H9 (cell line): ENCODE measurements around the gene CLCNKB. TPM values are rescaled to one million over a fixed set of nuclear protein-coding genes. Genes with fewer than 3 reads are reported as not detected.

ENCODE experiments used
- DNase-seq: peaks from one replicate; pipeline ENCODE4 v3.0.0-alpha.2; 2017
- H2AFZ ChIP-seq: one replicate; pipeline ENCODE4 v1.6.1; 2013; ENCODE audit warnings: mild to moderate bottlenecking, low read length, control low read depth, moderate library complexity
- H2AK5ac ChIP-seq: 2 replicates; pipeline ENCODE4 v1.6.1; 2013; ENCODE audit warnings: low read length, control low read depth, mixed read lengths; ENCODE audit not compliant: insufficient read length
- H2BK120ac ChIP-seq: one replicate; pipeline ENCODE4 v1.6.1; 2013; ENCODE audit warnings: low read depth, mild to moderate bottlenecking, low read length, control low read depth, inconsistent platforms; ENCODE audit not compliant: poor library complexity, severe bottlenecking
- H2BK12ac ChIP-seq: 2 replicates; pipeline ENCODE4 v1.6.1; 2013; ENCODE audit warnings: low read length, control low read depth, mixed read lengths, low read depth; ENCODE audit not compliant: insufficient read length
- H2BK15ac ChIP-seq: 2 replicates; pipeline ENCODE4 v1.6.1; 2013; ENCODE audit warnings: low read depth, low read length, control low read depth
- H2BK20ac ChIP-seq: one replicate; pipeline ENCODE4 v1.6.1; 2013; ENCODE audit warnings: low read depth, mild to moderate bottlenecking, low read length, control low read depth, inconsistent platforms; ENCODE audit not compliant: poor library complexity, severe bottlenecking
- H2BK5ac ChIP-seq: 2 replicates; pipeline ENCODE4 v1.6.1; 2013; ENCODE audit warnings: low read length, control low read depth, mixed read lengths; ENCODE audit not compliant: insufficient read length
- H3K14ac ChIP-seq: 2 replicates; pipeline ENCODE4 v1.6.1; 2013; ENCODE audit warnings: low read length, control low read depth; ENCODE audit not compliant: insufficient read depth
- H3K18ac ChIP-seq: 2 replicates; pipeline ENCODE4 v1.6.1; 2013; ENCODE audit warnings: low read depth, mild to moderate bottlenecking, mixed read lengths, low read length, control low read depth; ENCODE audit not compliant: insufficient read length
- H3K23ac ChIP-seq: 2 replicates; pipeline ENCODE4 v1.6.1; 2013; ENCODE audit warnings: low read length, control low read depth, mixed read lengths, low read depth; ENCODE audit not compliant: insufficient read length
- H3K23me2 ChIP-seq: 2 replicates; pipeline ENCODE4 v1.6.1; 2013; ENCODE audit warnings: low read depth, mild to moderate bottlenecking, mixed read lengths, low read length, control low read depth; ENCODE audit not compliant: insufficient read length, poor library complexity, severe bottlenecking
- H3K27ac ChIP-seq: 2 replicates; pipeline ENCODE4 v1.5.1; 2013; ENCODE audit warnings: low read length, control low read depth, mixed read lengths, low read depth; ENCODE audit not compliant: insufficient read length
- H3K27me3 ChIP-seq: 2 replicates; pipeline ENCODE4 v1.6.1; 2013; ENCODE audit warnings: low read length, control low read depth, inconsistent platforms; ENCODE audit not compliant: insufficient read depth
- H3K4ac ChIP-seq: 2 replicates; pipeline ENCODE4 v1.6.1; 2013; ENCODE audit warnings: low read depth, mild to moderate bottlenecking, control low read depth, inconsistent platforms, low read length, moderate library complexity
- H3K4me1 ChIP-seq: 2 replicates; pipeline ENCODE4 v1.6.1; 2013; ENCODE audit warnings: low read length, control low read depth, inconsistent platforms; ENCODE audit not compliant: insufficient read depth
- H3K4me2 ChIP-seq: 2 replicates; pipeline ENCODE4 v1.6.1; 2013; ENCODE audit warnings: low read length, control low read depth, mixed read lengths; ENCODE audit not compliant: insufficient read length, insufficient read depth
- H3K56ac ChIP-seq: 2 replicates; pipeline ENCODE4 v1.6.1; 2013; ENCODE audit warnings: low read depth, mild to moderate bottlenecking, mixed read lengths, low read length, control low read depth; ENCODE audit not compliant: insufficient read length
- H3K79me1 ChIP-seq: 2 replicates; pipeline ENCODE4 v1.6.1; 2013; ENCODE audit warnings: low read depth, mild to moderate bottlenecking, moderate library complexity, low read length, control low read depth, inconsistent platforms; ENCODE audit not compliant: insufficient read depth, poor library complexity, severe bottlenecking
- H3K79me2 ChIP-seq: 2 replicates; pipeline ENCODE4 v1.6.1; 2013; ENCODE audit warnings: low read length, control low read depth, inconsistent platforms; ENCODE audit not compliant: insufficient read depth
- H3K9ac ChIP-seq: 2 replicates; pipeline ENCODE4 v1.6.1; 2013; ENCODE audit warnings: low read length, control low read depth, mixed read lengths; ENCODE audit not compliant: insufficient read length; ENCODE audit errors: extremely low read depth
- H3K9me3 ChIP-seq: one replicate; pipeline ENCODE4 v1.6.1; 2013; ENCODE audit warnings: low read depth, low read length, inconsistent platforms; ENCODE audit not compliant: control insufficient read depth
- H3T11ph ChIP-seq: one replicate; pipeline ENCODE4 v1.6.1; 2013; ENCODE audit warnings: mild to moderate bottlenecking, low read length, control low read depth, inconsistent platforms
- H4K20me1 ChIP-seq: one replicate; pipeline ENCODE4 v1.6.1; 2013; ENCODE audit not compliant: control insufficient read depth, insufficient read length, insufficient read depth
- H4K5ac ChIP-seq: 2 replicates; pipeline ENCODE4 v1.6.1; 2013; ENCODE audit warnings: low read depth, mild to moderate bottlenecking, mixed read lengths, low read length, control low read depth; ENCODE audit not compliant: insufficient read length
- H4K8ac ChIP-seq: replicated peaks from 2 replicates; pipeline ENCODE4 v1.6.1; 2013; ENCODE audit warnings: low read length, control low read depth, mixed read lengths, low read depth; ENCODE audit not compliant: insufficient read length
- H4K91ac ChIP-seq: 2 replicates; pipeline ENCODE4 v1.6.1; 2013; ENCODE audit warnings: low read depth, mild to moderate bottlenecking, moderate library complexity, mixed read lengths, low read length, control low read depth; ENCODE audit not compliant: insufficient read length
- H3K27ac Mint-ChIP-seq, 3 experiments: 2 replicates in 2 of 3; 3 replicates in 1 of 3; pipeline ENCODE4 v1.8.0; 2020 to 2021; ENCODE audit warnings: mixed read lengths in 3 of 3, mild to moderate bottlenecking in 1 of 3, moderate library complexity in 1 of 3
- H3K27me3 Mint-ChIP-seq: 2 replicates; pipeline ENCODE4 v1.8.0; 2021; ENCODE audit warnings: low read depth, mild to moderate bottlenecking, moderate library complexity, mixed read lengths
- H3K36me3 Mint-ChIP-seq, 3 experiments: 2 replicates in 2 of 3; 3 replicates in 1 of 3; pipeline ENCODE4 v1.8.0; 2020 to 2021; ENCODE audit warnings: low read depth in 3 of 3, mixed read lengths in 3 of 3; ENCODE audit not compliant: insufficient read depth in 1 of 3
- H3K4me1 Mint-ChIP-seq, 2 experiments: 2 replicates each; pipeline ENCODE4 v1.8.0; 2020; ENCODE audit warnings: mixed read lengths in 2 of 2
- H3K4me3 Mint-ChIP-seq, 2 experiments: 2 replicates in 1 of 2; 3 replicates in 1 of 2; pipeline ENCODE4 v1.8.0; 2020 to 2021; ENCODE audit warnings: mild to moderate bottlenecking in 2 of 2, mixed read lengths in 2 of 2, moderate library complexity in 1 of 2
- H3K9me3 Mint-ChIP-seq, 2 experiments: 2 replicates in 1 of 2; 3 replicates in 1 of 2; pipeline ENCODE4 v1.8.0; 2020; ENCODE audit warnings: mild to moderate bottlenecking in 2 of 2, mixed read lengths in 2 of 2, moderate library complexity in 1 of 2
- WGBS: extraction: QIAGEN DNeasy Blood & Tissue Kit; methylation state at CpG from one replicate; pipeline ENCODE4 v1.1.7; 2013; ENCODE audit warnings: missing lambda C conversion rate, low lambda C conversion rate, mixed read lengths; ENCODE audit not compliant: insufficient read length; ENCODE audit errors: extremely low coverage; 5-methylcytosine and 5-hydroxymethylcytosine counted together
- total RNA-seq: library from RNA; stranded (reverse); gene quantifications from 2 replicates; pipeline ENCODE4 v1.2.1, GENCODE V29; 2021
- TF ChIP-seq, protein P1 (sequence below): fragments of 200-600 bp; sonication (generic); conservative IDR thresholded peaks from 3 replicates; pipeline ENCODE4 v1.8.0; 2021; ENCODE audit warnings: antibody characterized with exemption, mild to moderate bottlenecking

CLCNKB gene
- total RNA-seq, 1 experiment from 2014 or later = 1.7 TPM

GRCh38 chr1:16013908-16014258, 29.7 kb upstream of the CLCNKB start:
- Mint-ChIP-seq H3K4me1 (peaks cover 24 to 52% of the 10 kb centered on the region in 2 experiments), H3K27ac (peak overlapping the region in 1 of 3 experiments; percentile 83; a peak in 1 of 7 replicates), H3K36me3 (no peaks in the 10 kb centered on the region), H3K27me3 (peaks cover 2% of the 10 kb centered on the region), H3K4me3 (peak overlapping the region in 1 of 2 experiments; percentile 73; a peak in 2 of 5 replicates), H3K9me3 (no peaks in the 10 kb centered on the region)
- H3K4ac ChIP-seq = no peak overlapping the region
- no CpG with 5 or more reads among the region's 4 CpGs for WGBS
- no peak overlapping the region for H2BK120ac ChIP-seq
- no peak overlapping the region for H3K18ac ChIP-seq
- H4K8ac ChIP-seq = no peak overlapping the region
- no peak overlapping the region for H4K91ac ChIP-seq
- DNase-seq = no peak
- H3K4me1 ChIP-seq = peaks cover 8% of the 10 kb centered on the region; the same call in 1 of the 2 replicates
- no peak overlapping the region for H3K56ac ChIP-seq
- no peak overlapping the region for H3T11ph ChIP-seq
- H4K5ac ChIP-seq = no peak overlapping the region
- no peaks in the 10 kb centered on the region for H3K9me3 ChIP-seq
- H2AK5ac ChIP-seq = no peak overlapping the region
- H3K79me1 ChIP-seq = no peaks in the 10 kb centered on the region
- no peak overlapping the region for H3K9ac ChIP-seq
- no peaks in the 10 kb centered on the region for H3K27me3 ChIP-seq
- no peaks in the 10 kb centered on the region for H3K23me2 ChIP-seq
- no peak overlapping the region for H2AFZ ChIP-seq
- no peak overlapping the region for H3K23ac ChIP-seq
- no peak overlapping the region for H2BK15ac ChIP-seq
- H3K4me2 ChIP-seq = peak overlapping the region; percentile 31
- no peak overlapping the region for H2BK12ac ChIP-seq
- no peaks in the 10 kb centered on the region for H3K79me2 ChIP-seq
- no peak overlapping the region for H2BK5ac ChIP-seq
- H3K14ac ChIP-seq = 0 out of 2 replicates have a peak overlapping the region, but pooled peaks have one; percentile 42
- no peaks in the 10 kb centered on the region for H4K20me1 ChIP-seq
- H3K27ac ChIP-seq = no peak overlapping the region
- H2BK20ac ChIP-seq = no peak overlapping the region
- TF ChIP-seq, protein P1, sequence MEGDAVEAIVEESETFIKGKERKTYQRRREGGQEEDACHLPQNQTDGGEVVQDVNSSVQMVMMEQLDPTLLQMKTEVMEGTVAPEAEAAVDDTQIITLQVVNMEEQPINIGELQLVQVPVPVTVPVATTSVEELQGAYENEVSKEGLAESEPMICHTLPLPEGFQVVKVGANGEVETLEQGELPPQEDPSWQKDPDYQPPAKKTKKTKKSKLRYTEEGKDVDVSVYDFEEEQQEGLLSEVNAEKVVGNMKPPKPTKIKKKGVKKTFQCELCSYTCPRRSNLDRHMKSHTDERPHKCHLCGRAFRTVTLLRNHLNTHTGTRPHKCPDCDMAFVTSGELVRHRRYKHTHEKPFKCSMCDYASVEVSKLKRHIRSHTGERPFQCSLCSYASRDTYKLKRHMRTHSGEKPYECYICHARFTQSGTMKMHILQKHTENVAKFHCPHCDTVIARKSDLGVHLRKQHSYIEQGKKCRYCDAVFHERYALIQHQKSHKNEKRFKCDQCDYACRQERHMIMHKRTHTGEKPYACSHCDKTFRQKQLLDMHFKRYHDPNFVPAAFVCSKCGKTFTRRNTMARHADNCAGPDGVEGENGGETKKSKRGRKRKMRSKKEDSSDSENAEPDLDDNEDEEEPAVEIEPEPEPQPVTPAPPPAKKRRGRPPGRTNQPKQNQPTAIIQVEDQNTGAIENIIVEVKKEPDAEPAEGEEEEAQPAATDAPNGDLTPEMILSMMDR = no peak
